ENCODE measurements around the gene GLG1.

GRCh38 chr16:74635303-74635702 lies 28.4 kb upstream of the GLG1 start:
- TF ChIP-seq POLR2A (IDR thresholded peaks at IDR 0.05; ENCODE audit: extremely low read depth, insufficient read length) (no peak), CTCF (IDR thresholded peaks at IDR 0.05; ENCODE audit: low read depth, low read length) (no peak), MAX (IDR thresholded peaks at IDR 0.05; ENCODE audit: low read depth, low read length) (no peak)

All from NB4 (cell line).